Measurements from ENCODE around the gene OR2H1. TPM values are rescaled to one million over a fixed set of nuclear protein-coding genes. Genes with fewer than 3 reads are reported as not detected.

Gene OR2H1
- total RNA-seq, 1 donor from 2014 or later, result not detected

- Mint-ChIP-seq H3K27ac (ENCODE audit: unreplicated experiment) (no peak within 1 kb of the TSS), H3K27me3 (ENCODE audit: unreplicated experiment) (peaks cover 3% of the 10 kb centered on the region), H3K4me1 (ENCODE audit: unreplicated experiment) (no peaks in the 10 kb centered on the region), H3K4me3 (ENCODE audit: unreplicated experiment) (no peak within 1 kb of the TSS), H3K36me3 (ENCODE audit: unreplicated experiment) (no peaks in the 10 kb centered on the region), H3K9me3 (ENCODE audit: unreplicated experiment) (no peaks in the 10 kb centered on the region)
- DNase-seq (ENCODE audit: extremely low spot score, unreplicated experiment), result no peak
- no peak for TF ChIP-seq CTCF (IDR thresholded peaks at IDR 0.05)
These were observed 30.7 kb downstream of the OR2H1 start, which contains the start of gene MAS1L for GRCh38 chr6:29487660-29488059. Gene MAS1L (minus strand): TSS chr6:29487956. CDS start chr6:29487902, 54 bp downstream.

- peaks cover 3% of the 10 kb centered on the region for H3K27me3 Mint-ChIP-seq (ENCODE audit: unreplicated experiment)
- no peaks in the 10 kb centered on the region for H3K9me3 Mint-ChIP-seq (ENCODE audit: unreplicated experiment)
- DNase-seq (ENCODE audit: extremely low spot score, unreplicated experiment), result no peak
- H3K36me3 Mint-ChIP-seq (ENCODE audit: unreplicated experiment), result no peaks in the 10 kb centered on the region
- H3K4me3 Mint-ChIP-seq (ENCODE audit: unreplicated experiment), result no peak overlapping the region
- H3K27ac Mint-ChIP-seq (ENCODE audit: unreplicated experiment), result no peak overlapping the region
- no peak for TF ChIP-seq CTCF (IDR thresholded peaks at IDR 0.05)
- no peaks in the 10 kb centered on the region for H3K4me1 Mint-ChIP-seq (ENCODE audit: unreplicated experiment)
These were observed 31.9 kb downstream of the OR2H1 start for GRCh38 chr6:29488874-29489273.

GRCh38 chr6:29489286-29489685, 32.3 kb downstream of the OR2H1 start:
- no peaks in the 10 kb centered on the region for H3K4me1 Mint-ChIP-seq (ENCODE audit: unreplicated experiment)
- no peak for TF ChIP-seq CTCF (IDR thresholded peaks at IDR 0.05)
- no peaks in the 10 kb centered on the region for H3K9me3 Mint-ChIP-seq (ENCODE audit: unreplicated experiment)
- no peaks in the 10 kb centered on the region for H3K36me3 Mint-ChIP-seq (ENCODE audit: unreplicated experiment)
- no peak overlapping the region for H3K27ac Mint-ChIP-seq (ENCODE audit: unreplicated experiment)
- DNase-seq (ENCODE audit: extremely low spot score, unreplicated experiment), result no peak
- H3K4me3 Mint-ChIP-seq (ENCODE audit: unreplicated experiment), result no peak overlapping the region
- H3K27me3 Mint-ChIP-seq (ENCODE audit: unreplicated experiment), result peaks cover 3% of the 10 kb centered on the region

- Mint-ChIP-seq H3K27me3 (ENCODE audit: unreplicated experiment) (peaks cover 3% of the 10 kb centered on the region), H3K36me3 (ENCODE audit: unreplicated experiment) (no peaks in the 10 kb centered on the region), H3K4me3 (ENCODE audit: unreplicated experiment) (no peak overlapping the region), H3K27ac (ENCODE audit: unreplicated experiment) (no peak overlapping the region), H3K4me1 (ENCODE audit: unreplicated experiment) (no peaks in the 10 kb centered on the region), H3K9me3 (ENCODE audit: unreplicated experiment) (no peaks in the 10 kb centered on the region)
- TF ChIP-seq CTCF (IDR thresholded peaks at IDR 0.05), result no peak
- no peak for DNase-seq (ENCODE audit: extremely low spot score, unreplicated experiment)
These were observed 33.1 kb downstream of the OR2H1 start for GRCh38 chr6:29490055-29490454.

GRCh38 chr6:29490552-29490951, 33.6 kb downstream of the OR2H1 start:
- H3K9me3 Mint-ChIP-seq (ENCODE audit: unreplicated experiment), result no peaks in the 10 kb centered on the region
- no peaks in the 10 kb centered on the region for H3K36me3 Mint-ChIP-seq (ENCODE audit: unreplicated experiment)
- no peak for DNase-seq (ENCODE audit: extremely low spot score, unreplicated experiment)
- no peak overlapping the region for H3K4me3 Mint-ChIP-seq (ENCODE audit: unreplicated experiment)
- no peaks in the 10 kb centered on the region for H3K4me1 Mint-ChIP-seq (ENCODE audit: unreplicated experiment)
- no peak overlapping the region for H3K27ac Mint-ChIP-seq (ENCODE audit: unreplicated experiment)
- TF ChIP-seq CTCF (IDR thresholded peaks at IDR 0.05), result no peak
- peaks cover 3% of the 10 kb centered on the region for H3K27me3 Mint-ChIP-seq (ENCODE audit: unreplicated experiment)

Data from osteocyte (in vitro differentiated cells).